Tibial nerve (tissue), 4 donors: Measurements from ENCODE around the gene POU4F3.

Source experiments
- CTCF ChIP-seq, 5 experiments: fragments of 200-600 bp in 3 of 5; fragments of 450-650 bp in 2 of 5; sonication (generic) in 3 of 5; IDR thresholded peaks; one replicate each; pipeline ENCODE4 v1.5.1; 2016 to 2019; ENCODE audit warnings: antibody characterized with exemption in 5 of 5, mild to moderate bottlenecking in 3 of 5, moderate library complexity in 2 of 5
- EP300 ChIP-seq, 2 donors: sonication (generic); formaldehyde crosslinking; IDR thresholded peaks; one replicate each; pipeline ENCODE4 v1.6.1; 2017; ENCODE audit warnings: antibody characterized with exemption in 2 of 2, mild to moderate bottlenecking in 1 of 2
- POLR2A ChIP-seq, 2 donors: fragments of 450-650 bp; IDR thresholded peaks; one replicate each; pipeline ENCODE4 v1.6.1; 2017; ENCODE audit warnings: antibody characterized with exemption in 2 of 2, mild to moderate bottlenecking in 2 of 2, moderate library complexity in 2 of 2

- TF ChIP-seq CTCF (IDR thresholded peaks at IDR 0.05) (no peak), POLR2A (IDR thresholded peaks at IDR 0.05) (no peak), EP300 (IDR thresholded peaks at IDR 0.05) (no peak)
These were observed 31.8 kb upstream of the POU4F3 start for GRCh38 chr5:146306838-146307237.
